Bronchial epithelial cell (primary cell): ENCODE measurements around the gene KCND2. TPM values are rescaled to one million over a fixed set of nuclear protein-coding genes. Genes with fewer than 3 reads are reported as not detected.
A peak's percentile ranks its signal among the peaks of the same experiment; 100 is the strongest.

Source experiments
- DNase-seq: peaks from one replicate; pipeline ENCODE4 v3.0.0-alpha.2; 2010; ENCODE audit warnings: low read depth
- FAIRE-seq: peaks from 2 replicates; lab custom pipeline; 2011; peaks lifted over from hg19 to GRCh38; lab: Jason Lieb, UNC
- H3K27me3 ChIP-seq: 2 replicates; pipeline ENCODE4 v1.5.1; 2011; ENCODE audit warnings: low read length; ENCODE audit not compliant: control insufficient read depth, insufficient read depth
- H3K36me3 ChIP-seq: 2 replicates; pipeline ENCODE4 v1.5.1; 2011; ENCODE audit warnings: low read length; ENCODE audit not compliant: control insufficient read depth, insufficient read depth
- H3K4me3 ChIP-seq: 2 replicates; pipeline ENCODE4 v1.5.1; 2011; ENCODE audit warnings: mild to moderate bottlenecking, low read depth, low read length, control low read depth
- total RNA-seq: library from RNA; depleted of rRNA; stranded (reverse); fragments of >200 nt; gene quantifications from 2 replicates; pipeline ENCODE4 v1.2.1, GENCODE V29; 2014
- TF ChIP-seq, protein P1 (sequence below): IDR thresholded peaks from 2 replicates; pipeline ENCODE4 v1.5.1; 2011; ENCODE audit warnings: mild to moderate bottlenecking, moderate library complexity, low read length, control low read depth, inconsistent platforms; ENCODE audit not compliant: insufficient read depth, severe bottlenecking

KCND2 gene
- total RNA-seq, 1 donor from 2014 or later = under 0.01 TPM

DNA sequence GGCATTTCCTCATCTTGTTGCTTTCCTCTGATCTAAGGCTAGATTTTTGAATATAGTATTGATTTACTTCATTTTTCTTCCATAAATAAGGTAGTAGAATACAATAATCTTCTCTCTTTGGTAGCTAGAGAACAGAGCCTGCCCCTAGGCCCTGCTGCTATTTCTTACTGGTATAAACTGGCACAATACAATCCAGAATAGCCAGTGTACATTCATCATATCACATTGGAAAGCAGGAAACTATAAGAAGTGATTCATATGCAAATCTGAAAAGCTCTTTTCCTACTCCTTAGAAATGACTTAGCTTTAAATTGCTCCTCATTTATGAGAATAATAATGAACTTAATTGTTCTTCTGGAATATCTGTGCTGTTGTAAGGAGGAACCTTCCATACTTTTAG lies 100.2 kb downstream of the KCND2 start:
- TF ChIP-seq, protein P1, sequence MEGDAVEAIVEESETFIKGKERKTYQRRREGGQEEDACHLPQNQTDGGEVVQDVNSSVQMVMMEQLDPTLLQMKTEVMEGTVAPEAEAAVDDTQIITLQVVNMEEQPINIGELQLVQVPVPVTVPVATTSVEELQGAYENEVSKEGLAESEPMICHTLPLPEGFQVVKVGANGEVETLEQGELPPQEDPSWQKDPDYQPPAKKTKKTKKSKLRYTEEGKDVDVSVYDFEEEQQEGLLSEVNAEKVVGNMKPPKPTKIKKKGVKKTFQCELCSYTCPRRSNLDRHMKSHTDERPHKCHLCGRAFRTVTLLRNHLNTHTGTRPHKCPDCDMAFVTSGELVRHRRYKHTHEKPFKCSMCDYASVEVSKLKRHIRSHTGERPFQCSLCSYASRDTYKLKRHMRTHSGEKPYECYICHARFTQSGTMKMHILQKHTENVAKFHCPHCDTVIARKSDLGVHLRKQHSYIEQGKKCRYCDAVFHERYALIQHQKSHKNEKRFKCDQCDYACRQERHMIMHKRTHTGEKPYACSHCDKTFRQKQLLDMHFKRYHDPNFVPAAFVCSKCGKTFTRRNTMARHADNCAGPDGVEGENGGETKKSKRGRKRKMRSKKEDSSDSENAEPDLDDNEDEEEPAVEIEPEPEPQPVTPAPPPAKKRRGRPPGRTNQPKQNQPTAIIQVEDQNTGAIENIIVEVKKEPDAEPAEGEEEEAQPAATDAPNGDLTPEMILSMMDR = no peak
- no peak for FAIRE-seq
- Histone ChIP-seq H3K36me3 (no peaks in the 10 kb centered on the region), H3K4me3 (no peak overlapping the region), H3K27me3 (no peaks in the 10 kb centered on the region)
- peak; percentile 46 for DNase-seq

DNA sequence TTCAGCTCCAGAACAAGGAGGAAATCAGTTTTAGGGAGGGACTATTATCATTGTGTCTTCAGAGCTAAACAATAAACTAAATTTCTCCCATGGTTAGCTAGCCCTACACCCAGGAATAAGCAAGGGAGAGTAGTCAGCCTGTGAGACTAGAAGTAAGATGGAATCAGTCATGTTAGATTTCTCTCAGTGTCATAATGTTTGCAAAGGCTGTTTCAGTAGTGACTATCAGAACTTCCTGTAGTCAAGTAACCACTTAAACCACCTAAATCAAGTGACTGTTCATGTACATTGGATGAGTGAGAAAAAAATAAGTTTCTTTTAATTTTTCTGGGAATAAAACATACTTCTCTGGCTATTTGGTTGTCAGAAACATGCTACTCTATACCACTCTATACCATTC lies 121.6 kb downstream of the KCND2 start:
- TF ChIP-seq, protein P1 = no peak
- DNase-seq (no peak), FAIRE-seq (no peak)
- Histone ChIP-seq H3K27me3 (no peaks in the 10 kb centered on the region), H3K36me3 (no peaks in the 10 kb centered on the region), H3K4me3 (no peak overlapping the region)

DNA sequence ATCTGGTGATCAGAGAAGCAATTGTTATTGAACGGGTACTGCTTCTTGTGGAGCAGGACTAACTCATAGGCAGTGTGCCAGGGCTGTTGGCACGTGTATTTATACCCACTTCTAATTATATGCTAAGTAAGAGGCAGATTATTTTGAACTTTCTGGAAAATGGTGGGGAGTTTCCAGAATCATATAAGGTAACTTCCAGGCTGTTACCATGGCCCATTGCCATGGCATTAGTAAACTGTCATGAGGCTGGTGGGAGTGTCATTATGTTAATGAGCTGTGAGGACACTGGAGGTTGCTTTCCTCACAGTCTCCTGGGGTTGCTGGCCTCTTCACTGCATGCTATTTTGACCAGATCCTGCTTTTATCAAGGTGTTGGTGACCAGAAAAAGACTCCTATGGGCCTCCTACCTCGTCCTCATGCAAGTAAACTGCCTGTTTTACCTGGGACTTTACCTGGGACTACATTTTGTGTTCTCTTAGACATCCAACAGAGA lies 122.6 kb downstream of the KCND2 start:
- Histone ChIP-seq H3K27me3 (no peaks in the 10 kb centered on the region), H3K36me3 (no peaks in the 10 kb centered on the region), H3K4me3 (no peak overlapping the region)
- FAIRE-seq = no peak
- peak; percentile 1 for DNase-seq
- TF ChIP-seq, protein P1 = no peak

DNA sequence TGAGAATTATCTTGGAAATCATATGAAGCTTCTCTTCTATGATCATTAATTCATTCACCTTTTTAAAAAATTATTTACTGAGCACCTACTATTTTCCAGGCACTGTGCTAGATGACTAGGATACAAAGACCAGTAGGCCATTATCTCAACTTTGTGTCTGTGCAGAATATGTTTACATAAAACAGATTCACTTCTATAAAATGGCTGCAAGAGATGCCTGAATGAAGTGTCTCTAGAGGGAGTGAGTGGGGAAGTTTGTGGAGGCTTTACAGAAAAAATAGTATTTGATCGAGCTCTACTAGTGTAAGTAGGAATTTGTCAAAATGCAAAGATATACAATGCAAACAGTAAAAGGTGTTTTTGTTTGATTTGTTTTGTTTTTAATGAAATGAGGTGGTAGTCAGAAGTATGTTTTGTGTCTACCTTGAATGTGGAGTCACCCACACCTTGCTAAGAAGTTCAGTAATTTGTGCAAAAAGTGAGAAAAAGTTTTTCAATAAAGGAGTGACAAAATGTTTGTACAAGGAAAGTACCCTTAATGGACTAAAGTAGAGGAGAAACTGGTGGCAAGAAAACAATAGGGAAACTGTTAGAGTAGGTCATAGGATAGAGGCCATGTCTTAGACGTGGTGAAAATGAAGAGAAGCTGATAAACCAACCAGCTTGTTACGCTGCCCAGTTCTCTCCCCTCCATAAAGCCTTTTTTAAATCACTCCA lies 125.5 kb downstream of the KCND2 start:
- DNase-seq = no peak
- TF ChIP-seq, protein P1 = no peak

DNA sequence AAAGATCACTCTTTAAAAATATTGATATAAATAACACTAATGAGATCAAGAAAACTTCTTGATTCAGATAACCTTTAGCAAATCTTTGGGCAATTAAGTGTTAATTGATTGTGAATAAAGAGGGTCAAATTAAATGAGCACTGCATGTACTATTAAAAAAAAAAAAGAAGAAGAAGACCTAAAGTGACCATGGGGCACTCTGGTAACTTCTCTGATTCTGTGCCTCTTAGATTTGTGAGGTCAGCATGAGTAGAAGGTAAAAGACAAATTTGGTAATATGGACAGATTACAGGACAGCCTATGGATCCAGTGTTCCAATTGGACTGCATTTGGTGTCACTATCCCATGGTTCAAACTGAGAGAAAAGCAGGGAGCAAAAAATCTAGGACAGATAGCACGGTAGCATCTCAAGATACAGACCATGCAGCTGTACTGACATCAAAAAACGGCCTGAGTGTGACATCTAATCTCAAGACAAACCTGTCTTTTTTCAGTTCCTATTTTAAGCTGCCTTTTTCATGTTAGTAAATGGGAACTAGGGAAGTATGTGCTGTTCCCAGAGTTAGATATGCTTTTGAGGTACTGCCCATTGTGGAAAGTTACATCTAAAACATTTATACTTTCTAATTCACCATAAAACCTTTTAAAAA lies 128.0 kb downstream of the KCND2 start:
- DNase-seq (no peak), FAIRE-seq (no peak)
- H3K4me3 ChIP-seq = no peak overlapping the region
- TF ChIP-seq, protein P1 = no peak
- no peaks in the 10 kb centered on the region for H3K36me3 ChIP-seq
- H3K27me3 ChIP-seq = no peaks in the 10 kb centered on the region

More for the DNA sequence above, 125.5 kb downstream of the KCND2 start:
- Histone ChIP-seq H3K27me3 (no peaks in the 10 kb centered on the region), H3K36me3 (no peaks in the 10 kb centered on the region), H3K4me3 (no peak overlapping the region)
- FAIRE-seq = no peak
